WERI-Rb-1 (cell line): ENCODE data around the gene SHISAL2A.

Experiments
- DNase-seq: peaks from one replicate; pipeline ENCODE4 v3.0.0-alpha.2; 2020
- H3K27ac ChIP-seq: fragments of 250-450 bp; sonication (Bioruptor Pico); 2 replicates; pipeline ENCODE4 v1.5.1; 2020; ENCODE audit warnings: mild to moderate bottlenecking, moderate library complexity
- H3K27me3 ChIP-seq: fragments of 250-450 bp; sonication (Bioruptor Pico); 2 replicates; pipeline ENCODE4 v1.5.1; 2021; ENCODE audit warnings: mild to moderate bottlenecking, low read depth, moderate library complexity; ENCODE audit not compliant: insufficient read depth, severe bottlenecking
- H3K36me3 ChIP-seq: fragments of 250-450 bp; sonication (Bioruptor Pico); 2 replicates; pipeline ENCODE4 v1.5.1; 2020; ENCODE audit warnings: mild to moderate bottlenecking, moderate library complexity
- H3K4me3 ChIP-seq: 2 replicates; pipeline ENCODE4 v1.5.1; 2011; ENCODE audit warnings: low read depth, mild to moderate bottlenecking, control low read depth, low read length
- H3K9me3 ChIP-seq: fragments of 250-450 bp; sonication (Bioruptor Pico); 2 replicates; pipeline ENCODE4 v1.5.1; 2021; ENCODE audit warnings: mild to moderate bottlenecking, moderate library complexity; ENCODE audit not compliant: severe bottlenecking
- TF ChIP-seq, protein P1 (sequence below): IDR thresholded peaks from 2 replicates; pipeline ENCODE4 v1.5.1; 2011; ENCODE audit warnings: low read depth, mild to moderate bottlenecking, control low read depth, inconsistent platforms, low read length

SHISAL2A gene

GRCh38 chr1:52604063-52604770, 28.8 kb upstream of the SHISAL2A start:
- no peak overlapping the region for H3K4me3 ChIP-seq
- H3K9me3 ChIP-seq: no peaks in the 10 kb centered on the region
- TF ChIP-seq, protein P1, sequence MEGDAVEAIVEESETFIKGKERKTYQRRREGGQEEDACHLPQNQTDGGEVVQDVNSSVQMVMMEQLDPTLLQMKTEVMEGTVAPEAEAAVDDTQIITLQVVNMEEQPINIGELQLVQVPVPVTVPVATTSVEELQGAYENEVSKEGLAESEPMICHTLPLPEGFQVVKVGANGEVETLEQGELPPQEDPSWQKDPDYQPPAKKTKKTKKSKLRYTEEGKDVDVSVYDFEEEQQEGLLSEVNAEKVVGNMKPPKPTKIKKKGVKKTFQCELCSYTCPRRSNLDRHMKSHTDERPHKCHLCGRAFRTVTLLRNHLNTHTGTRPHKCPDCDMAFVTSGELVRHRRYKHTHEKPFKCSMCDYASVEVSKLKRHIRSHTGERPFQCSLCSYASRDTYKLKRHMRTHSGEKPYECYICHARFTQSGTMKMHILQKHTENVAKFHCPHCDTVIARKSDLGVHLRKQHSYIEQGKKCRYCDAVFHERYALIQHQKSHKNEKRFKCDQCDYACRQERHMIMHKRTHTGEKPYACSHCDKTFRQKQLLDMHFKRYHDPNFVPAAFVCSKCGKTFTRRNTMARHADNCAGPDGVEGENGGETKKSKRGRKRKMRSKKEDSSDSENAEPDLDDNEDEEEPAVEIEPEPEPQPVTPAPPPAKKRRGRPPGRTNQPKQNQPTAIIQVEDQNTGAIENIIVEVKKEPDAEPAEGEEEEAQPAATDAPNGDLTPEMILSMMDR: no peak
- H3K27me3 ChIP-seq: no peaks in the 10 kb centered on the region
- DNase-seq: no peak
- no peak overlapping the region for H3K27ac ChIP-seq
- no peaks in the 10 kb centered on the region for H3K36me3 ChIP-seq

- DNase-seq: no peak
- no peaks in the 10 kb centered on the region for H3K36me3 ChIP-seq
- no peak overlapping the region for H3K27ac ChIP-seq
- TF ChIP-seq, protein P1: no peak
- H3K9me3 ChIP-seq: no peaks in the 10 kb centered on the region
- no peak overlapping the region for H3K4me3 ChIP-seq
- no peaks in the 10 kb centered on the region for H3K27me3 ChIP-seq
Measured at GRCh38 chr1:52613636-52614373, 19.2 kb upstream of the SHISAL2A start.

- no peak overlapping the region for H3K27ac ChIP-seq
- H3K9me3 ChIP-seq: no peaks in the 10 kb centered on the region
- H3K27me3 ChIP-seq: no peaks in the 10 kb centered on the region
- no peak for DNase-seq
- no peak overlapping the region for H3K4me3 ChIP-seq
- H3K36me3 ChIP-seq: no peaks in the 10 kb centered on the region
- TF ChIP-seq, protein P1: no peak
Measured at GRCh38 chr1:52614671-52615070, 18.3 kb upstream of the SHISAL2A start.

GRCh38 chr1:52615489-52616042, 17.4 kb upstream of the SHISAL2A start:
- DNase-seq: no peak
- Histone ChIP-seq H3K27ac (no peak overlapping the region), H3K36me3 (no peaks in the 10 kb centered on the region), H3K4me3 (no peak overlapping the region), H3K27me3 (no peaks in the 10 kb centered on the region), H3K9me3 (no peaks in the 10 kb centered on the region)
- TF ChIP-seq, protein P1: no peak

DNA sequence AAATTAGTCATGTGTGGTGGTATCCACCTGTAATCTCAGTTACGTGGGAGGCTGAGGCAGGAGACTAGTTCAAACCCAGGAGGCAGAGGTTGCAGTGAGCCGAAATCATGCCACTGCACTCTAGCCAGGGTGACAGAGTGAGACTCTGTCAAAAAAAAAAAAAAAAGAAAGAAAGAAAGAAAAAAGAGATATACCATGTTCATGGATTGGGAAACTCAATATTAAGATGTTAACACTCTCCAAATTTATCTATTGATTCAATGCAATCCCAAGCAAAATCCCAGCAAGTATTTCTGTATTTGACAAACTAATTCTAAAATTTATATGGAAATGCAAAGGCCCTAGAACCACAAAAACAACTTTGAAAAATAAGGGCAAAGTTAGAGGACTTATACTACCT, 11.0 kb upstream of the SHISAL2A start:
- DNase-seq: no peak
- H3K36me3 ChIP-seq: no peaks in the 10 kb centered on the region
- TF ChIP-seq, protein P1: no peak
- H3K4me3 ChIP-seq: no peak overlapping the region
- H3K27ac ChIP-seq: no peak overlapping the region
- H3K9me3 ChIP-seq: peaks cover 9% of the 10 kb centered on the region
- H3K27me3 ChIP-seq: no peaks in the 10 kb centered on the region
